HT-29 (cell line): Measurements from ENCODE around the gene OR2T3. TPM values are rescaled to one million over a fixed set of nuclear protein-coding genes. Genes with fewer than 3 reads are reported as not detected.
"Not testable (repeated sequence)": the region's sequence is repeated elsewhere in the genome, so short reads cannot be mapped to it uniquely, and the experiment has no call there.

Experiments
- DNase-seq: peaks from one replicate; pipeline ENCODE4 v3.0.0-alpha.2; 2015; ENCODE audit warnings: low spot score
- total RNA-seq: library from RNA; depleted of rRNA; stranded (reverse); fragments of >200 nt; shearing (Covaris generic); gene quantifications from 2 replicates; pipeline ENCODE4 v1.2.3, GENCODE V29; 2014; rRNA removed

OR2T3 gene
- total RNA-seq, 1 experiment from 2014 or later: not detected

DNA sequence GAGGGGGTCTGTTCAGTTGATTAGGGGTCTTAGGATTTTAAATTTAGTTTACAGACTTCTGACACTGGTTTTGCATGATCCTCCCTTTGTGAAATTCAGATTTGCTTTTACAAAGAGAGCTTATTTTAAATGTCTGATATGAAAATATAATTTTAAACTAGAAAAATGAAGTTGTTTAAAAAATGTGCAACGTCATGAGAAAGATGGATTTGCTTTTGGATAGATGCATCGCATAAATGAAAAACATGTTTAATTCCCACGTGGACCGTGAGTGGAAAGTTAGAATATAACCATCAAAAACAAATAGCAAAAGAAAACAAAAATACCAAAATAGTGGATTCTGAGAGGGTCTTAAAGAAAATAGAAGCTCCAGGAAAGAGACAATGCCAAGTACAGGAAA, 2.0 kb upstream of the OR2T3 start:
- DNase-seq: no peak

DNA sequence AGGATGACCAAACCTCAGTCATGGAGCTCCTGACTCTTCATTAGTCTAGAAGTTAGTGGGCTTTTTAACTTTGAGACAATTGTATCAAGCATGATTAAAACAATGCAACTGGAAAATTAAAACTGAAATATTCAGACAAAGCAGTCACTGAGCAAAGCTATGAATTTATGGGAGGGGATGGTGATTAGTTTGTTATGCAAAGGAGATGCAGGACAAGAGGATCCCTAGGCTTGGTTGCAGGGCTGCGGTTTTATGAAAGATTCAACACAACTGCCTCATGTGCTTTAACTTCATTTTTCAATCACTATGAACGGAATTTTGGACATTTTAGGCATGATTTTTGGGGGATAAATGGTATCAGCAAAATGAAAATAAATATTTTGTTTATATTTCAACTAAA, 1.0 kb upstream of the OR2T3 start:
- not testable (repeated sequence) for DNase-seq

DNA sequence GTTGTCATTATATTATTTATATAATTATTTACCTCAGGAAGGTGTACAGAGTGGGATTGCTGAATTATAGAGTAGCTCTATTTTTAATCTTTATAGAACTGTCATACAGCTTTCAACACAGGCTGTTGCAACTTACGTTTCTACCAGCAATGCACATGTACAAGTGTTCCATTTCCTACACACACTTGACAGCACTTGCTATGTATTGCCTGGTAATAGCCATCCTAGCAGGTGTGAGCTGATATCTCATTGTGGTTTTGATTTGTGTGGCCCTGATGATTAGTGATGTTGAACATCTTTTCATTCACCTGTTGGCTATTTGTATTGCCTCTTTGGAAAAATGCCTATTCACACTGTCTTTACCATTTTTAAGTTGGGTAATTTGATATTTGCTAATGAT, 2.5 kb downstream of the OR2T3 start:
- not testable (repeated sequence) for DNase-seq

DNA sequence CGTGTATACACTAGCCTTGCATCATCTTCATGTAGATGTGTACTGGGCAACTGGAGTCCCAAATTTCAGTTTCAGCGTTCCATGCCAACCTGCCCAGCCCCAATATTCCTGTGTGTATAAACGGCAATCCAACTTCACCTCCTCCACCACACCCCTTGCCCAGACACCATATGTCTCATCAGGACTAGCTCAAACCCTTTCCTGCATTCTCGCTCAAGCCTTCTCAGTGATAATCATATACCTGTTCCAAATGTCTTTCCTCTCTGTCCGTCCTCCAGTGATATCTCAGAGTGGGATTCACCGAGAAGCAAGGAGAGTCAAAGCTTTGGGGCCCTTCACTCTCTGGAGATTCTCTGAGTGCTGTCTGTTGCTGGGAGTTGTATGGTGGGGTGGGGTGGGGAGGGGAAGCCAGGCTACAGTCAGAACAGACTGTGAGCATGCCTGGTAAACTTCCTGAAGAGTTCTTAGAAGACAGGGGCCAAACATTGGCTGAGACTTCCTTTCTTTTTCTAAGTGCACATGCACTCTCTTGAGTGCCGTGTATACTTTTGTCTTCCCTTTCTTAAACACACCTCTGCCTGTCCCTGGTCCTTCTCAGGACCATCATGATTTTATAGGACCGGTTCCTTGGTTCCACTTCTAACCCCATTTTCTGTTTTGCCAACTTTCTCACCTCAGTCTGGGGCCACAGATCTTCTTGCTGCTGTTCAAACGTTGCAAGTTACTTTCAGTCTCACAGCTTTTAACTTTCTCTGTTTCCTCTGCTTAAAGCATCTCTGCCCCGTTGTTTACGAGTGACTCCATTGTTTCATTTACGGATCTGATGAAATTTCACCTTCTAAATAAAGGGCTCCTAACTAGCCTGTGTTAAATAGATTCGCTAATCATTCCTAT, 8.8 kb downstream of the OR2T3 start:
- not testable (repeated sequence) for DNase-seq

DNA sequence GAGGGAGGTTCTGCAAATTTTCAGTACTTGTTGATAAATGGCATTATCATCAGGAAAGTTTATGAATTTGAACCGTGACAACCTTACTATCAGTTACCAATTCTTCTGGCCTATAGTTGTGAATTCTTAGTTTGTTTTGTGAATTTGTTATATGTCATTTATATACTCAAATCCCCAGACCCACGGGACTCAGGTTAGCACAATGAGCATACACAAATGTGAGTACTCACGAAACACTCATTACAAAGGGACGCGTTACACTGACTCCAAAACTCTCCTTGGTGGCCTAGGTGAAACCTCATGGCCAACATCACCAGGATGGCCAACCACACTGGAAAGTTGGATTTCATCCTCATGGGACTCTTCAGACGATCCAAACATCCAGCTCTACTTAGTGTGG, 15.1 kb downstream of the OR2T3 start, which contains the start of gene OR2T5:
OR2T5 (plus strand) TSS at position 301 of the 400 bp plus-strand sequence; CDS start at position 301, 0 bp downstream.
- DNase-seq: not testable (repeated sequence)

DNA sequence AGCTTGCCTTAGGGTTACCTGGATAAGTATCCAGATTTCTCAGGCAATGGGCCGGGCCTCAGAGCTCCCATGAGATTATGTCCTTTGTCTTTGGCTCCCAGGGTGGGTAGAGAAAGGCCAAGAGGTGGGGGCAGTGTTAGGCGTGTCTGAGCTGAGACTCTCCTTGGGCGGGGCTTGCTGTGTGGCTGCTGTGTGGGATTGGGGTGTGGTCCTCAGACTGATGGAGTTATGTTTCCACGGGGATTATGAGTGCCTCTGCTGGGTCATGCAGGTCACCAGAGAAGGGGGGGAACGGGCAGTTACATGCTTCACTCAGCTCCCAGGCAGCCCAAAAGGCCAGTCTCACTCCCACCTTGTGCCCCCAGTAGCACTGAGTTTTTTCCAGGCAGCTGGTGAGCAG, 23.5 kb downstream of the OR2T3 start:
- not testable (repeated sequence) for DNase-seq

DNA sequence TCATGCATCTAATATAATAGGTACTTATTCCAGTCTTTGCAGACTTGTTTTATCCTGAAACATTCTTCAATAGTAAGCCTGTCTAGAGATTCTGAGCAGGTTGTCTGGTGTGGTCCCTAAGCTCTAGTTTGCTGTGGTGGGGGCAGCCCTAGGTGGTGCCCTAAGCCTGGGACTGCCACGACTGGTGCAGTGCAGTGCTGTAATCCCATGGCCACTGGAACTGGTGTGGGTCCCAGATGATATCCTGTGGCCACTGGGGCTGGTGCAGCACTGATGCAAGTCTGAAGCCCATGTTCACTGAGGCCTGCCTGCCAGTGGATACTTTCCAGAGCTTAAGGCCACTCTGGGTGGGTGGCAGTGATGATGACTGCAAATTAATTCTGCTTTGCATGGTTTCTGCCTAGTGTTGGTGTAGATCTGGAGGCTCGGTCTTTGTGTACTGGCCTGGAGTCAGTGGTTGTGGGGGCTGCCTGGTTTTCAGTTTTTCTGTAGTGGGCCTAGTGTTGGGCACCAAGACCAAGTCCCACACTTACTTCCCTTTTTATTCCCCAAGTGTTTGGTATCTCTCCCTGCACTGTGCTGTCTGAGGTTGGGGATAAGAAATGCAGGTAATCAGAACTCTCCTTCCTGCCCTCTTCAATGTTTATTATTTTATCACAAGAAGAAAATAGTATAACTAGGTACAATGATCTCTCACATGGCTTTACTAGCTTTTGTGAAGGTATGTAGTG, 27.3 kb downstream of the OR2T3 start:
- not testable (repeated sequence) for DNase-seq

DNA sequence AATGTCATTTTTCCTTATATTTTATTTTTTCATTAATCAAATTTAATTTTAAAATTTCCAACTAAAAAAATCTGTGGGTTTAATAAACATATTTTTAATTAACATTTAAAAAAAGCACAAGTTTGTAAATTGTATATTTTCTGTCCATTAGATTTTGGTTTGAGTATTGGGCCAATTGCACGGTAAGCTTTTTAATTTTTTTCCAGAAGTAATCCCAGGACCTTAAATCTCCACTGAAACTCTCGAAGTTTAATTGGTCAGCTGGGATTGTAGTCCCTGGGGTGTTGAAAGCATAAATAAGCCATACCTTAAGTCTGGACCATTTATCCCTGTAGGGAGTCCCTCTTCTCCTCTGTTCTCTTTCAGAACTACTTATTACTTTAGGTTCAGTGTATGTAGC, 34.6 kb downstream of the OR2T3 start, which contains the start of gene OR2G6:
OR2G6 (plus strand) TSS at position 301 of the 400 bp plus-strand sequence. CDS start 13,574 bp downstream, outside the sequence.
- DNase-seq: not testable (repeated sequence)

DNA sequence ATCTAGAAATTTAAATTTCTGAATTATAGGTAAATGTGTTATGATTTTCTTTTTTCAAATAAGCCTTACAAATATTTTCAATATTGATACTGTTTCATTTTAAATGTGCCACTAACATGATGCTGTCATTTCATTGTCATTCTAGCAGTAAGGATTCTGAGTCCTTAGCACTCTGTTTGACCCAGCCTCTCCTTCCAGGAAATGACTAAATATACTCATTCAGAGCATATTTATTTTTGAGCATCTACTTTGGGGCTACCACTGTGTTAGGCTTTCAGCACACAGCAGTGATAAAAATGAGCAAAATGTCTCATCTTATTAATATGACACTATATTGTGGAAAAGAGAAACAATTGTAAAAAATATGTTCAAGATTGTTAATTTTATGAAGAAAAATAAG, 37.1 kb downstream of the OR2T3 start:
- not testable (repeated sequence) for DNase-seq

DNA sequence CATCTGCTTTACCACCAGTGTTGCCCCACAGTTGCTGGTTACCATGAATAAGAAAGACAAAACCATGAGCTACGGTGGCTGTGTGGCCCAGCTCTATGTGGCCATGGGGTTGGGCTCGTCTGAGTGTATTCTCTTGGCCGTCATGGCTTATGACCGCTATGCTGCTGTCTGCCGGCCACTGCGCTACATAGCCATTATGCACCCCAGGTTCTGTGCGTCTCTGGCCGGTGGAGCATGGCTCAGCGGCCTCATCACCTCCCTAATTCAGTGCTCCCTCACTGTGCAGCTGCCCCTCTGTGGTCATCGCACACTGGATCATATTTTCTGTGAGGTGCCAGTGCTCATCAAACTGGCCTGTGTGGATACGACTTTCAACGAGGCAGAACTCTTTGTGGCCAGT, 48.7 kb downstream of the OR2T3 start:
- no peak for DNase-seq

Other genes with a start within 250 kb of the OR2T3 start
- not detected in 2 replicates for gene OR2M4, start 241.9 kb upstream of the OR2T3 start, total RNA-seq
- not detected in 2 replicates for gene OR2T33, start 195.4 kb upstream of the OR2T3 start, total RNA-seq
- not detected in 2 replicates for gene OR2T12, start 169.9 kb upstream of the OR2T3 start, total RNA-seq
- gene OR2M7, start 148.8 kb upstream of the OR2T3 start, total RNA-seq: not detected in 2 replicates
- gene OR14C36, start 124.6 kb upstream of the OR2T3 start, total RNA-seq: not detected in 2 replicates
- gene OR2T4, start 111.7 kb upstream of the OR2T3 start, total RNA-seq: not detected in 2 replicates
- not detected in 2 replicates for gene OR2T6, start 97.6 kb upstream of the OR2T3 start, total RNA-seq
- not detected in 2 replicates for gene OR2T1, start 70.3 kb upstream of the OR2T3 start, total RNA-seq
- gene OR2T2, start 27.7 kb upstream of the OR2T3 start, total RNA-seq: not detected in 2 replicates
- not detected in 2 replicates for gene OR2T5, start 15.2 kb downstream of the OR2T3 start, total RNA-seq
- not detected in 2 replicates for gene OR2G6, start 34.7 kb downstream of the OR2T3 start, total RNA-seq
- gene OR2T29, start 89.4 kb downstream of the OR2T3 start, total RNA-seq: not detected in 2 replicates
- gene OR2T34, start 101.4 kb downstream of the OR2T3 start, total RNA-seq: not detected in 2 replicates
- not detected in 2 replicates for gene OR2T10, start 124.3 kb downstream of the OR2T3 start, total RNA-seq
- gene OR2T11, start 161.7 kb downstream of the OR2T3 start, total RNA-seq: not detected in 2 replicates
- not detected in 2 replicates for gene OR2T35, start 171.9 kb downstream of the OR2T3 start, total RNA-seq
- not detected in 2 replicates for gene OR2T27, start 182.2 kb downstream of the OR2T3 start, total RNA-seq
- not detected in 2 replicates for gene OR14I1, start 229.4 kb downstream of the OR2T3 start, total RNA-seq